Activated CD4-positive, alpha-beta T cell treated with anti-CD3 and anti-CD28 coated beads, Interleukin-10, Interleukin-2, amounts not matched to agents 100 ng/mL and 50 ng/mL, durations not matched to agents 16 hours and 8 hours (primary cell): ENCODE results near the gene NPAS4.
A peak's percentile ranks its signal among the peaks of the same experiment; 100 is the strongest.
"Not testable (repeated sequence)": the region's sequence is repeated elsewhere in the genome, so short reads cannot be mapped to it uniquely, and the experiment has no call there.

ENCODE experiments used
- DNase-seq: peaks from one replicate; pipeline ENCODE4 v3.0.0-alpha.2; 2020

The NPAS4 gene

DNA sequence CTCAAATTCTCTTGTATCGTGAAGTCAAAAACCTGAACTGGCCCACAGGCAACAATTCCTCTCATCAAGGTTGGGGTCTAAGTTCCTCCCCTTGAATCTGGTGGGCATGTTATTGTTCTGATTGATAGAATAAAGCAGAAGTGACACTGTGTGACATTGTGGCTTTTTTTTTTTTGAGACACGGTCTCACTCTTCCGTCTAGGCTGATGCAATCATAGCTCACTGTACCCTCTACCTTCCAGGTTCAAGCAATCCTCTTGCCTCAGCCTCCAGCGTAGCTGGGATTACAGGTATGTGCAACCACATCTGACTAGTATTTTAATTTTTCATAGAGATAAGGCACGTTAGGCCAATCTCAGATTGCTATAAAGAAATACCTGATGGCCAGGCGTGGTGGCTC, 37.0 kb downstream of the NPAS4 start:
- DNase-seq: no peak

DNA sequence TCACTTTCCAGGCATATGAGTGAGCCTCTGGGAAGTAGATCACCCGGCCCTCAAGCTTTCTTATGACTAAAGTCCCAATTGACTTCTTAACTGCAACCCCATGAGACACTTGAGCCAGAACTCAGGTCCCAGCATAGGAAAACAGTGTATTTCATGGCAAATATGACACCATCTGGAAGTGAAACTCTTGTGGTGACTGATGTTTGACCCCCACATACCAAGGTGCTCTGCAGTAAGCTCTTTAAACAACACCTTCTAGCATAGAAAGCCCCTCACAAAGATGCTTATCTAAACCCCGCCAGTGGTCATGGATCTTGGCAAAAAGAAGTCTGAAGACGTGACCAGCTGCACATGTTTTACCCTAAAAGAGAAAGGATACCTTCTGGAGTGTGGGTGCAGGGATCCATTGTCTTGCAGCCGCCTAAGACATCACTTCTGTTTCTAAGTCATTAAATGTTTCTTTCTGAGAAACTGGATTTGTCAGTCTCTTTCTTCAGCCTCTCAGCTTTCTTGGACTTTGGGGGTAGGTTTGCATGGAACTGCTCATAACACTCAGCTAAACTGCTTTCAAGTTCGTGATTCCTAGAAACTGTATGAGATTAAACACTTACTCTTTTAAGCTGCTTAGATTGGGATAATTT, 38.4 kb downstream of the NPAS4 start:
- peak; percentile 25 for DNase-seq

DNA sequence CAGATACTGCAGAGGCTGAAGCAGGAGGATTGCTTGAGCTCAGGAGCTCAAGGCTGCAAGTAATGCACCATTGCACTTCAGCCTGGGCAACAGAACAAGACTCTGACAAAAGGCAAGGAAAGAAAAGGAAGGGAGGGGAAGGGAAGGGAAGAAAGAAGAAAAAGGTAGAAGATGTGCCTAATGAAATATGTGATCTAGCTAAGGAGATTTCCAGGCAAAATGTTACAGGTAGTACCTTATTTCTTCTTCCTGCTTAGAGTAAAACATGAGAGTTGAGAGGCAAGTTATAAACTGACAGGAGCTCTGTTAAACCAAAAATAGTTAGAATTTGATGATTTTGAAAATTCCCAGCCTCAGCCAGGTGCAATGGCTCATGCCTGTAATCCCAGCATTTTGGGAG, 41.2 kb downstream of the NPAS4 start:
- no peak for DNase-seq

DNA sequence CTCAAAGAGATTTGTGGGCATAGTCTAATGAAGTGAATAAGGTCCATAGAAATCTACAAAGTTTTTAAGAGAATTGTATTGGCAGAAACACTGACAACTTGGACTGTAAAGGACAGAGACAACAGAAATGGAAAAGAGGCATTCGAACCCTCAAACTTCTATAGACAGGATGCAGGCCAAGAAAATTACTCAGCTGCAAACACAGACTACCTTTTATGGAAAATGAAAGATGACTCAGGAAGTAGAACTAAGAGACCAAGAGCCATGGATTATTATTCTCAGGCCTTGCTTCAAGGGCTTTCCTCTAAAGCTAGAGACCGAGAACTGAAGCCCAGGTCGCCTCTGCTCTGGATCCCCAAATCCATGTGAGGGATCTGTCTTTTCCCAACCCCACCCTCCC, 42.1 kb downstream of the NPAS4 start:
- peak; percentile 25 for DNase-seq

DNA sequence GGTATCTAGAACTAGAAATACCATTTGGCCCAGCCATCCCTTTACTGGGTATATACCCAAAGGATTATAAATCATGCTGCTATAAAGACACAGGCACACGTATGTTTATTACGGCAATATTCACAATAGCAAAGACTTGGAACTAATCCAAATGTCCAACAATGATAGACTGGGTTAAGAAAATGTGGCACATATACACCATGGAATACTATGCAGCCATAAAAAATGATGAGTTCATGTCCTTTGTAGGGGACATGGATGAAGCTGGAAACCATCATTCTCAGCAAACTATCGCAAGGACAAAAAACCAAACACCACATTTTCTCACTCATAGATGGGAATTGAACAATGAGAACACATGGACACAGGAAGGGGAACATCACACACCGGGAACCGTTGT, 43.3 kb downstream of the NPAS4 start:
- DNase-seq: not testable (repeated sequence)

DNA sequence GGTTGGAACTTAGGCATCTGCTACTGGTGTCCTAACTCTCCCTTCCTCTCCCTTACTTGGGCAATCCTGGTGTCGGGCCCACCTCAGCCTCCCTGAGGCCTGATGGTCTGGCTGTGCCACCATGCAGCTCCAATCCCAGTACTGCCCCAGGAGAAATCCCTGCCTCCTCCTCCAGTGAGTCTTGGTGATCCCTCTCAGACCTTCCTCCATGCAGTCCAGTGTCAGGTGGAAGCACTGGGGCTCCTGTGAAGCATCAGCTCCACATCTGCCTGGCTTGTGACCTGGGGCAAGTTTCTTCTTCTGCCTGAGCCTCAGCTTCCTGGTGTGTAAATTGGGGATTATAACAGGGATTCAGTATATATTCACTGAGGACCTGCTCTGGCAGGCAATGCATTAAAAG, 44.1 kb downstream of the NPAS4 start:
- DNase-seq: no peak

DNA sequence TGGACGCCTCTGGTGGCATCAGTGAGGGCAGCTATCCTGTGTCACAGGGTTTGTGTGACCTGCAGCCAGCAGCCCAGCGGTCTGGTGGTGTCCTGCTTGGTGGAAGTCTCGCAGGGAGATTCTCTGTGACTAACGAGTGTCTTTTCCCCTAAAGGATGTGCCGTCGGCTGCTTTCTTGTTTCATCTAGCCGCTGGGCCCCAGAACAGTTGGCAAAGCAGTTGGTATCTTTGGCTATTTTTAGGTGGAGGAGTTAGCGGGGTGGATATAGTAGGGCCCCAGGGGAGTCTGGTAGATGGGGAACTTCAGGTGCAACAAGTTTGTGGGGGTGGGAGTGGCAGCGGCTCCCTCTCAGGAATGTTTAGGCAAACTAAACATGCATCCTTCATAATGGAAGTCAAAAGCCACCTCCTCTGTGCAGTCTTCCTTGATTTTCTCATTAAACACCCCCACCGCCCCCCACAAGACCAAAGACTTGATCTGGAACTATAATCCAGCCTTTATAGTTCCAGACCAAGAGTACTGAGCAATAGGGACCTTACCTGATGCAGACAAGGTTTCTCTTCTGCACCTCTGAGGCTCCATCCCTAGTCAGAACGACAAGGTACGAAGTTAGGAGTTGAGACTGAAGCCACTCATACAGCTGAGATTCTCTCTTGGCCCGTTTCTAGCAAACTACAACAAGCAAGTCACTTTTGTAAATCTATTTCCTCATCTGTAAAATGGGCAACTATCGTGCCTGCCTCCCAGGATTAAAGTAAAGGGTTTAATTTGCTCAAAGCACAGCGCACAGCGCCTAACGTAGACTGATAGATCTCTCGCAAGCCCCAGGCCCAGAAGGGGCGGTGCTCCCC, 44.8 kb downstream of the NPAS4 start:
- DNase-seq: no peak

DNA sequence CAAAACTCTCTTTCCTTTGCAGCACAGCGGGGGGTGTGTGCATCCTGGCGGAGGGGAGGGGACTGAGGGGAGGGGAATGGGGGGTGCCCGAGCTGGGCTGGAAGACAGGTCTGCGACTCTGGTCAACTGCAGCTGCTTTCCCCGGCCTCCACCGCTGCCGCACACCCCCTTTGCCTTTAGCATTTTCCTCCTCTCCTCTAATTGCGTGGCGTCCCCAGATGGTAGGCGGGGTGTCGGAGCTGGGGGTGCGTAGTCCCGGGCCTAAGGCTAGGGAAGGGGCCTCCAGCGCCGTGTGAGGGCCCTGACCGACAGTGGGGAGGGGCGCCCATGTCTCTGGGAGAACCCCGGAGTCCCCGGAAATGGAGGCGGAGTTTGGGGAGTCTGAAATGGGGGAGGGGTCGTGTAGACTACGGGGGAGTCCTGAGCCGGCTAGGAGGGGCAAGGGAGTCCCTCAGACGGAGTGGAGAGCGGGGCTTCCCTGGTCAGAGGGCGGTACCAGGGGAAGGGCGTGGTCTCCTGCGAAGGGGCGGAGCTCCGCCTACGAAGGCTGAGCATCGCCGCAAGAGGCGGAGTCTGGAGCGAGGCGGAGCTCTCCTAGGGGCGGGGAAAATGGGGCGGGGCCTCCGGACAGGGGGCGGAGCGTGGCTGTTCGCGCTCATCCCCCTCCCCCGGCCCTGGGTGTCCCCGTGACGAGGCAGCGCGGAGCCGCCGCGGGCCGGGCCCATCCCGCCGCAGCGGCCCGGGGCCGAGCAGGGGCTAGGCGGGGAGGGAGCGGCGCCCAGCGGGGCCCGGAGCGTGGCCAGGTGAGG, 45.6 kb downstream of the NPAS4 start, which contains the start of gene PELI3:
Gene PELI3, plus strand, starts transcription at position 681 of the 809 bp plus-strand sequence. CDS start 1,224 bp downstream, outside the sequence.
- peak; percentile 95 for DNase-seq

DNA sequence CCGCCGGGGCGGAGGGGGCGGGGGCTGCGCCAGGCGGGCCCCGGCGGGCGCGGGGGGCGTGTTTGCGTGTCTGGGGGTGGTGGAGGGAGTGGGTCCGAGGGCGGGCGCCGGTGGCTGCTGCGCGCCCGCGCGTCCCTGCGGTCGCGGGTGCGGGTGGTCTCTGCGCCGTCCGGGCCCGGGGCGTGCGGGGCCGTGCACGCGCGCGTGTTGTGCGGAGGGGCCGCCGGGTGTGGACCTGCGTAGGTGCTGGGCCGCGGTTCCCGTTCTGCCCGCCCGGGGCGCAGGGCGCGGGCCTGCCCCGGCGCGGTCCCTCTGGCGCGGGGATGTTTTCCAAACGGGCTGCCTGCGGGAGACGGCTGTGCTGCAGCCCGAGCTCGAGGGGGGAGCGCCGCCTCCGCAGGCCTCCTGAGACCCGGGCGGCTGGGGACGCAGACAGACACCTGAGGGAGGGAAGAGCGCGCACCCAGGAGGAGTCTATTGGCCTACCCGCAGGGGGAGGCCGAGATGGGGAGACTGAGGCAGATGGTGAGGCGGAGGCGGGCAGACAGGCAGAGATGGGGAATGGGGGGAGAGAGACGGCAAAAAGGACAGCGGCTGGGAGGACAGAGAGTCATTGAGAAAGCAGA, 46.3 kb downstream of the NPAS4 start:
- peak; percentile 19 for DNase-seq

DNA sequence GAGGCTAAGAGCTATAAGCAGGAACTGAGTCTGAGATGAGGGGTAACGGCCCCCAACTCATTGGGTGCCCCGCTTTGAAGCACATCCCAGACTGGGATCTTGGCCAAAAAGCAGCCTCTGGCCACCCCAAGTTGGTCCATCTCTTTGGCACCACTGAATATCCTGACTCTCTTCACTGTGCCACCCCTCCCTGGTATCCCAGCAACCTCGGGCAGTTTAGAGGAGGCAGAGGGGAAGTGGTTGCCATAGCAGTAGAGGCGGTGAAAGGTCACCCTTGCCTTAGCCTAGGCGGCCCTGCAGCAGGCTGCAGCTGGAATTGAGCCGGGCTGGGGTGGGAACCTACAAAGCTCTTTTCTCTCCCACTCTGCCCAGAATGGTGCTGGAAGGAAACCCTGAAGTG, 46.9 kb downstream of the NPAS4 start:
- DNase-seq: peak; percentile 28

DNA sequence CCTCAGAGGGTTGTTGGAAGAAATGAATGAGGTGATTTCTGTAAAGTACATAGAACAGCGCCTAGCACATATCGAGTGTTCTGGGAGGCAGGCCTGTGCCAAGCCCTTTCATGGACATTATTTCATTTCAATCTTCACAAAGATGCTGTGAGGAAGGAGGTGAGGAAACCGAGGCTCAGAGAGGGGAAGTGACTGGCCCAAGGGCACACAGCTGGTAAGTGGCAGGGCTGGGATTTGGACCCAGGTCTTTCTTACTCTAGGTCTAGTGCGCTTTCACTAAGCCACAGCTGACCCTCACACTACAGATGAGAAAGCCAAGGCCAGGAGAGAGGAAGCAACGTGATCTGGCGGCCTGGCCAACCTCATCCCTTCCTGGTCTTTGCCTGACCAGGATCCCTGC, 47.9 kb downstream of the NPAS4 start:
- DNase-seq: no peak

DNA sequence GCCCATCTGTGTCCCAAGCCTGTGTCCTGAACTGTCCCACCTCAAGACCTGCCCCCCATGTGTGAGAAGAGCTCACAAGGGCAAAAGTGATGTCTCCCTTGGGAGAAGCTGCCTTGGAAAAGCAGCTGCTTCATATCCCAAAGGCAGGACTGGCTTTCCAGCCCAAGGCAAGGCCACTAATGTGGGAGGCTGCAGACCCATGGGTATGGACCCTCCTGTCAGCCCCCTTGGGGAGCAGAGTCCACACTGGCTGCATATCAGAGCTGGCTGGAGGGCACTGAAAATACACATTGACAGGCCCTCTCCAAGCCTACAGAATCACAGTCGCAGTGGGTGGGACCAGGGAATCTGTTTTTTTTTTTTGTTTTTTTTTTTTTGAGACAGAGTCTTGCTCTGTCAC, 48.6 kb downstream of the NPAS4 start:
- DNase-seq: no peak

DNA sequence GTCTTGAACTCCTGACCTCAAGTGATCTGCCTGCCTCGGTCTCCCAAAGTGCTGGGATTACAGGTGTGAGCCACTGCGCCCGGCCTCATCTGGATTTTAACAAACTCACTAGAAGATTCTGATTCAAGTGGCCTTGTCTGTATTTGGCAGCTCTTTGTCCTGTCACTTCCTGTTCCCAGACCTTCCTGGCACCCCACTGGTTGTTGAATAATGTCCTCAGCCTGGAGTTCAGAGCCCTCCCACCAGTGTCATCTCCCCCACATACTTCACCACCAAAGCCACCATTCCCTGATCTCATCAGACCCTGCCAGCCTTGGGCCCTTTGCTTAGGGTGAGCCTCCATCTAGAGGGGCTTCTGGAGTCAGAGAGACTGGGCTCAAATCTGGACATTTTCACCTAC, 49.2 kb downstream of the NPAS4 start:
- DNase-seq: no peak

DNA sequence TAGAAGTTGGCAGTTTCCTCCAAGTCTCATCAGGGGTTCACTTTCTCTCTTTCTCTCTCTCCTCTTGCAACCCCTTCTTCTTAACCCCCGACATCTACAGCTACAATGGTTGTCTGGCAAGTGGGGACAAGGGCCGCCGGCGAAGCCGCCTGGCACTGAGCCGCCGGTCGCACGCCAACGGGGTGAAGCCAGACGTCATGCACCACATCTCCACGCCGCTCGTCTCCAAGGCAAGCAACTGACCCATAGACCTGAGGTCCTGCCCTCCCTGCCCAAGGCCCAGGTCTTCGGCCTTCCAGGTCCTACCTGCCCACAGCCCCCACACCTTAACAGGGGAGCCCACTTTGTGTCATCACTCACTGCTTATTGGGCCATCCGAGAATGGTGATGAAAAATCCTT, 50.3 kb downstream of the NPAS4 start:
- DNase-seq: no peak

DNA sequence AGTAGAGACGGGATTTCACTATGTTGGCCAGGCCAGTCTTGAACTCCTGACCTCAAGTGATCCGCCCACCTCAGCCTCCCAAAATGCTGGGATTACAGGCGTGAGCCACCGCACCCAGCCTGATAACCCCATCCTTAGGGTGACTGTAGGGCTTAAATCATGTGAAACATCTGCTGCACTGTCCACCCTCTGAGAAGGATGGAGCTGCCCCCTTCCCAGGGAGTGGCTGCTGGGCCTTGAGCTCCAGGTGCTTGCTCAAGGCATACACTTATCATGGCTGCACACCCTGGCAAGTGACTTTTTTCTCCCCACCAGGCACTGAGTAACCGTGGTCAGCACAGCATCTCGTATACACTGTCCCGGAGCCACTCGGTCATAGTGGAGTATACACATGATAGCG, 51.2 kb downstream of the NPAS4 start:
- no peak for DNase-seq

DNA sequence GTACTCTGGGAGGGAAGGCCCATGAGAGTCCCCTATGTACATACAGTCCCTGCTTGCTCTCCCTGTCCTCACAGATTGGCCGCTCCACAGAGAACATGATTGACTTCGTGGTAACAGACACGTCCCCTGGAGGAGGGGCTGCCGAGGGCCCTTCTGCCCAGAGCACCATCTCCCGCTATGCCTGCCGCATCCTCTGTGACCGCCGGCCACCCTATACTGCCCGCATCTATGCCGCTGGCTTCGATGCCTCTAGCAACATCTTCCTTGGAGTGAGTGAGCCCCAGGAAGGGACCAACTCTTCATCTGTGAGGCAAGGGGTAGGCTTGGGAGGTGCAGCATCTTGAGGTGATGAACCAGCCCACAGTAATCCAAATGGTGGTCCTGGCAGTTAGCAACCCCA, 52.3 kb downstream of the NPAS4 start:
- DNase-seq: no peak

DNA sequence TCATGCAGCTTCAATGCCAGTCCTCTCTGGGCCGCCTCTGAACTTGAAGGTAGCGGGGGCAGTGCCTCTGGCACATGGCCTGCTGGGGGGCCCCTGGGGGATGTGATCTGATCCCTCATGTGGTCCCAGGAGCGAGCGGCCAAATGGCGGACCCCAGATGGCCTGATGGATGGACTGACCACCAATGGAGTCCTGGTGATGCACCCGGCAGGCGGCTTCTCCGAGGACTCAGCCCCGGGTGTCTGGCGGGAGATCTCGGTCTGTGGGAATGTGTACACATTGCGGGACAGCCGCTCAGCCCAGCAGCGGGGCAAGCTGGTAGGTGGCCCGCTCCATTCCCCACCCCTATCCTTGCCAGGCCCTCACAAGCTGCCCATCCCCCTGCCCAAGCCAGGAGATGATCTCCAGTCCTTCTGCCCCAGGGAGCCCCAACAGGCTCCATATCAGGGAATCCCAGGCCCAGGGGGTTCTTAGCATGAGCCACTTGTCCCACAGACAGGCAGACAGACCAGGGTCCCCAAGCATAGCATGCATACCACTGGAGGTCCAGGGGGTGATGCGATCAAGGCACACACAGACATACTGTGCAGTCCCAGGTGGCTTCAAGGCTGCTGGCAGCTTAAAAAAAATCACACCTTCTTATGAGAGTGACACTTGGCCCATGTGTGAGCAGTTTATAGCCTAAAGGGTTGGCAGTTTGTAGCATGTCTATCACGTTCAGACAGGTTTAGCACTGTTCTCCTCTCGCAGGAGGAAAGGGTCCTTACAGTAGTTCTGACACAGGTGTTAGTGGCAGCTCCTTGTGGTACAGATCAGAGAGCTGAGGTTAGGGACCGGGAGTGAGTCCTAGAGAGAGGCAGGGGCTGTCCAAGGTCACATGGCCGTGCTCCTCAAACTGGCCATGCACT, 53.0 kb downstream of the NPAS4 start:
- no peak for DNase-seq

DNA sequence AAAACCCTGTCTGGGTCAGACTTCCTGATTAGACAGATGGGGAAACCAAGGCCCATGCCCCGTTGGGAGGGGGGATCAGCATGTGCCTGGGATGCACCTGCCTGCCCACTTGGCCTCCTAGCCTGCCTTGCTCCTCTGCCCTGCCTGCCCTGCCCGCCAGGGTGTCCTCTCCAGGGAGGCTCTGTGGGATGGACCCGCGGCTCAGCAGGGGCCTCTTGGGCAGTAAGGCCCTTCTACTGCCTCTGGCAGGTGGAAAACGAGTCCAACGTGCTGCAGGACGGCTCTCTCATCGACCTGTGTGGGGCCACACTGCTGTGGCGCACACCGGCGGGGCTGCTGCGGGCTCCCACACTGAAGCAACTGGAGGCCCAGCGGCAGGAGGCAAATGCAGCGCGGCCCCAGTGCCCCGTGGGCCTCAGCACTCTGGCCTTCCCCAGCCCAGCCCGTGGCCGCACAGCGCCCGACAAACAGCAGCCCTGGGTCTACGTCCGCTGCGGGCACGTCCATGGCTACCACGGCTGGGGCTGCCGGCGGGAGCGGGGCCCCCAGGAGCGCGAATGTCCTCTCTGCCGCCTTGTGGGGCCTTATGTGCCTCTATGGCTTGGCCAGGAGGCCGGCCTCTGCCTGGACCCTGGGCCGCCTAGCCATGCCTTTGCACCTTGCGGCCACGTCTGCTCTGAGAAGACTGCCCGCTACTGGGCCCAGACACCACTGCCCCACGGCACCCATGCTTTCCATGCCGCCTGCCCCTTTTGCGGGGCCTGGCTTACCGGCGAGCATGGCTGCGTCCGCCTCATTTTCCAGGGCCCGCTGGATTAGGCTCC, 54.7 kb downstream of the NPAS4 start:
- DNase-seq: no peak
